A673 (cell line): ENCODE data around the gene PSMA7.

ENCODE experiments used
- CTCF ChIP-seq: fragments of 300-800, 200-600 bp; sonication (generic); conservative IDR thresholded peaks from 2 replicates; pipeline ENCODE4 v1.5.1; 2017; ENCODE audit warnings: low read depth, mild to moderate bottlenecking, antibody characterized with exemption, low read length, moderate library complexity, mixed read lengths
- EZH2 ChIP-seq: fragments of 200-600 bp; sonication (generic); IDR thresholded peaks from 2 replicates; pipeline ENCODE4 v1.6.1; 2017; ENCODE audit warnings: borderline replicate concordance, low read depth, mild to moderate bottlenecking, mixed read lengths, antibody characterized with exemption, low read length; ENCODE audit not compliant: poor library complexity, severe bottlenecking

GRCh38 chr20:62127799-62128198 lies 15.4 kb downstream of the PSMA7 start:
- TF ChIP-seq EZH2 = no peak
- TF ChIP-seq CTCF = no peak
